MCF 10A (cell line): ENCODE data around the gene CLSTN2. TPM values are rescaled to one million over a fixed set of nuclear protein-coding genes. Genes with fewer than 3 reads are reported as not detected.

ENCODE experiments used
- BruUV-seq: library from RNA; stranded (reverse); fragments of 400-500 nt; replicated peaks from 2 replicates; lab custom pipeline; 2021; lab: Mats Ljungman, UMichigan
- CTCF ChIA-PET: fragments of 300-600 bp; sonication (Branson Sonifier 250); formaldehyde crosslinking; extraction: SDS; loops from one replicate; lab custom pipeline; 2021; ENCODE audit warnings: antibody characterized with exemption, inconsistent platforms; lab: Yijun Ruan, JAX
- POLR2A ChIA-PET: fragments of 300-600, 350-650 bp; sonication (Branson Sonifier 250); formaldehyde crosslinking; extraction: SDS; loops from one replicate; lab custom pipeline; 2020; ENCODE audit warnings: antibody characterized with exemption, inconsistent platforms; lab: Yijun Ruan, JAX
- DNase-seq: peaks from one replicate; pipeline ENCODE4 v3.0.0-alpha.2; 2018; ENCODE audit not compliant: unreplicated experiment
- H3K27ac Mint-ChIP-seq: one replicate; pipeline ENCODE4 v1.8.0; 2022; ENCODE audit warnings: mild to moderate bottlenecking, low read depth, mixed read lengths; ENCODE audit not compliant: unreplicated experiment
- H3K27me3 Mint-ChIP-seq: one replicate; pipeline ENCODE4 v1.8.0; 2022; ENCODE audit warnings: mixed read lengths; ENCODE audit not compliant: insufficient read depth, unreplicated experiment
- H3K36me3 Mint-ChIP-seq: one replicate; pipeline ENCODE4 v1.8.0; 2022; ENCODE audit warnings: mild to moderate bottlenecking, moderate library complexity, mixed read lengths; ENCODE audit not compliant: insufficient read depth, unreplicated experiment
- H3K4me1 Mint-ChIP-seq: one replicate; pipeline ENCODE4 v1.8.0; 2022; ENCODE audit warnings: mixed read lengths; ENCODE audit not compliant: insufficient read depth, unreplicated experiment
- H3K4me3 Mint-ChIP-seq: one replicate; pipeline ENCODE4 v1.8.0; 2022; ENCODE audit warnings: mild to moderate bottlenecking, moderate library complexity, mixed read lengths; ENCODE audit not compliant: unreplicated experiment
- H3K9me3 Mint-ChIP-seq: one replicate; pipeline ENCODE4 v1.8.0; 2022; ENCODE audit warnings: mixed read lengths; ENCODE audit not compliant: unreplicated experiment
- intact Hi-C: fragments of 100-400 bp; cut with micrococcal nuclease; formaldehyde crosslinking; loops from 2 replicates; pipeline ENCODE4 v1.14.1; 2022
- total RNA-seq: library from RNA; stranded (reverse); gene quantifications from 2 replicates; pipeline ENCODE4 v1.2.3, GENCODE V29; 2022
- TF ChIP-seq, protein P1 (sequence below): fragments of 200-600 bp; IDR thresholded peaks from one replicate; pipeline ENCODE4 v1.8.0; 2022; ENCODE audit warnings: antibody characterized with exemption, mild to moderate bottlenecking; ENCODE audit not compliant: unreplicated experiment

The CLSTN2 gene
- total RNA-seq, 1 experiment from 2014 or later, result not detected

DNA sequence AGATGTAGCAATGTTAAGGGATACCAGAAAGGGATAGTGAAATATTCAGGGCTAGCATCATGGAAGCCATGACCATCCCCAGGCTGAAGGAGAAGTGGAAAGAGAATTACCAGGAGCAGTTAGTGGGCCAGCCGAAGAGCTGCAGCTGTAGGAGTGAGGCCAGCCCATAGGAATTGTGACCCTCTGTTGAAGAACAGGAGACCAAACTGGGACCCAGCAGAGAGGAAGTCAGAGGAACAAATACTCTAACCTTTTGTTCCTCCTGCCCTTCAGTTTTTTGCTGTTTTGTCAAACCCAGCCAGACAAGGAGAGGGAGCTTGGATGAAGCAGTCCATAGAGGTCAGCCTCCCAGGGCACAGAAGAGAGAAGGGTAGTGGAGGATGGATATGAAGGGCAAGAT lies 115.4 kb downstream of the CLSTN2 start:
- H3K9me3 Mint-ChIP-seq, result peaks cover 9% of the 10 kb centered on the region
- no peaks in the 10 kb centered on the region for H3K36me3 Mint-ChIP-seq
- BruUV-seq, result no TSS peak
- ChIA-PET CTCF (interaction anchor here (0.6 to 1.0 kb wide), 4 partner anchors 20 to 493 kb away, joined by 3 read pairs; no protein-coding TSS in a partner anchor), POLR2A (no interaction called here)
- H3K4me1 Mint-ChIP-seq, result no peaks in the 10 kb centered on the region
- intact Hi-C loops, result no loop called here
- no peak overlapping the region for H3K27ac Mint-ChIP-seq
- H3K4me3 Mint-ChIP-seq, result no peak overlapping the region
- TF ChIP-seq, protein P1, sequence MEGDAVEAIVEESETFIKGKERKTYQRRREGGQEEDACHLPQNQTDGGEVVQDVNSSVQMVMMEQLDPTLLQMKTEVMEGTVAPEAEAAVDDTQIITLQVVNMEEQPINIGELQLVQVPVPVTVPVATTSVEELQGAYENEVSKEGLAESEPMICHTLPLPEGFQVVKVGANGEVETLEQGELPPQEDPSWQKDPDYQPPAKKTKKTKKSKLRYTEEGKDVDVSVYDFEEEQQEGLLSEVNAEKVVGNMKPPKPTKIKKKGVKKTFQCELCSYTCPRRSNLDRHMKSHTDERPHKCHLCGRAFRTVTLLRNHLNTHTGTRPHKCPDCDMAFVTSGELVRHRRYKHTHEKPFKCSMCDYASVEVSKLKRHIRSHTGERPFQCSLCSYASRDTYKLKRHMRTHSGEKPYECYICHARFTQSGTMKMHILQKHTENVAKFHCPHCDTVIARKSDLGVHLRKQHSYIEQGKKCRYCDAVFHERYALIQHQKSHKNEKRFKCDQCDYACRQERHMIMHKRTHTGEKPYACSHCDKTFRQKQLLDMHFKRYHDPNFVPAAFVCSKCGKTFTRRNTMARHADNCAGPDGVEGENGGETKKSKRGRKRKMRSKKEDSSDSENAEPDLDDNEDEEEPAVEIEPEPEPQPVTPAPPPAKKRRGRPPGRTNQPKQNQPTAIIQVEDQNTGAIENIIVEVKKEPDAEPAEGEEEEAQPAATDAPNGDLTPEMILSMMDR, result no peak
- DNase-seq, result no peak
- H3K27me3 Mint-ChIP-seq, result no peaks in the 10 kb centered on the region

GRCh38 chr3:140051019-140051957 lies 116.3 kb downstream of the CLSTN2 start:
- CTCF ChIA-PET, result interaction anchor here (0.6 to 1.0 kb wide), 3 partner anchors 19 to 492 kb away, joined by 3 read pairs; no protein-coding TSS in a partner anchor
- no peaks in the 10 kb centered on the region for H3K4me1 Mint-ChIP-seq
- TF ChIP-seq, protein P1, result peak; percentile 8
- POLR2A ChIA-PET, result no interaction called here
- H3K36me3 Mint-ChIP-seq, result no peaks in the 10 kb centered on the region
- DNase-seq, result peak; percentile 21
- H3K9me3 Mint-ChIP-seq, result peaks cover 17% of the 10 kb centered on the region
- no peak overlapping the region for H3K27ac Mint-ChIP-seq
- intact Hi-C loops, result no loop called here
- H3K27me3 Mint-ChIP-seq, result no peaks in the 10 kb centered on the region
- H3K4me3 Mint-ChIP-seq, result no peak overlapping the region
- no TSS peak for BruUV-seq

DNA sequence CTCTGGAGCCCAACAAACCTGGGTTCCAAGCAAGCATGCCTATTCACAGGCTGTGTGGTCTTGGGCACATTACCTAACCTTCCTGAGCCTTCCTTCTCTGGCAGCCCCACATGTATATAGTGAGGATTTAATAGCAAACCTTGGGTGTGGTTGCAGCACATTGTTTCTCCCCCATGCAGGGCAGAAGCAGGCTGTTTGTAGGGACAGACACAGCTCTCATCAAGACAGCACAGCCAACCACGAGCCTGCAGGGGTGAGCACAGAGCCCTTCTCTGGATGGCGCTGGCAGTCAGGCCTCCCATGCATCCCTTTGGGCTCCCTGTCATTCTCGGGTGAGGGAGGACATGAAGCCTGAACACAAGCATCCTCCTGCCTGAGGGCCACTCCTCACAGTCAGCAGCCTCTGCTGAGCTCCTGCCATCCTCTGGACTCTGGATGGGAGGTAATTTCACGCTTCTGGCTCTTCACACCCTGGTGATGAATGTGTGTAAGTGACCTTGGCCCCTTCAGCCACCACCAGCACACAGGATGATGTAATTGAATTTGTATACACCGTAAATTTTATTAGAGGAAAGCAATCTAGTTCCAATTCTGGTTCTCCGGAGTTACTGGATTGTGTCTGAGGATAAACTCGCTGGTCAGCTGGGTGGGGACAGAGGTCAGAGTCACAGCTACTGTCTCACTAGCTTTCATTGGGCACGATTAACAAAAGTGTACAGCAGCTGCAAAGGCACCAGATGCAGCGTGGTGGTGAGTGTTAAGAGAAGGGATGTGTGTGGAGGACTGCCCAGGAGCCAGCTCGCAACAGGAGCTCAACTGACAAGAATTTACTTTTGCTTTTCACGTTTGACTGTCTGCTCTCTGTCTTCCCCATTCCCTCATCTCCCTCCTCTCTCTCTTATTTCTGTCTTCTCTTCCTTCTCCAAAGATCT lies 118.1 kb downstream of the CLSTN2 start:
- intact Hi-C loops, result no loop called here
- H3K27ac Mint-ChIP-seq, result no peak overlapping the region
- H3K9me3 Mint-ChIP-seq, result peaks cover 18% of the 10 kb centered on the region
- H3K36me3 Mint-ChIP-seq, result no peaks in the 10 kb centered on the region
- no peaks in the 10 kb centered on the region for H3K27me3 Mint-ChIP-seq
- TF ChIP-seq, protein P1, result no peak
- no peak overlapping the region for H3K4me3 Mint-ChIP-seq
- no TSS peak for BruUV-seq
- ChIA-PET POLR2A (interaction anchor here (0.7 kb wide), 1 partner anchor 55 kb away, joined by 3 read pairs; no protein-coding TSS in a partner anchor), CTCF (no interaction called here)
- no peak for DNase-seq
- H3K4me1 Mint-ChIP-seq, result no peaks in the 10 kb centered on the region

GRCh38 chr3:140053794-140054193 lies 118.8 kb downstream of the CLSTN2 start:
- no peak overlapping the region for H3K27ac Mint-ChIP-seq
- ChIA-PET CTCF (no interaction called here), POLR2A (interaction anchor here (0.7 kb wide), 1 partner anchor 54 kb away, joined by 3 read pairs; no protein-coding TSS in a partner anchor)

More at GRCh38 chr3:140053794-140054193, 118.8 kb downstream of the CLSTN2 start:
- TF ChIP-seq, protein P1, result no peak
- H3K27me3 Mint-ChIP-seq, result no peaks in the 10 kb centered on the region
- no peaks in the 10 kb centered on the region for H3K36me3 Mint-ChIP-seq
- intact Hi-C loops, result no loop called here
- peaks cover 24% of the 10 kb centered on the region for H3K9me3 Mint-ChIP-seq
- no peak for DNase-seq
- no peaks in the 10 kb centered on the region for H3K4me1 Mint-ChIP-seq
- no TSS peak for BruUV-seq
- no peak overlapping the region for H3K4me3 Mint-ChIP-seq
